Vagina (tissue), 2 donors: ENCODE results near the gene MYL5. TPM values are rescaled to one million over a fixed set of nuclear protein-coding genes. Genes with fewer than 3 reads are reported as not detected.

Experiments used
- DNase-seq, 2 donors: peaks; one replicate each; pipeline ENCODE4 v3.0.0-alpha.2; 2017; ENCODE audit errors: extremely low spot score in 2 of 2
- H3K27ac ChIP-seq: fragments of 200-600 bp; sonication (generic); one replicate; pipeline ENCODE4 v1.5.1; 2019
- H3K27me3 ChIP-seq: fragments of 200-600 bp; sonication (generic); one replicate; pipeline ENCODE4 v1.5.1; 2019
- H3K36me3 ChIP-seq, 2 donors: fragments of 200-600 bp; sonication (generic); one replicate each; pipeline ENCODE4 v1.5.1; 2017 to 2019
- H3K4me1 ChIP-seq: fragments of 200-600 bp; sonication (generic); one replicate; pipeline ENCODE4 v1.5.1; 2019
- H3K4me3 ChIP-seq, 2 donors: fragments of 200-600 bp; sonication (generic); 1 replicate in 1 of 2; 2 replicates in 1 of 2; pipeline ENCODE4 v1.5.1; 2016 to 2019
- H3K9me3 ChIP-seq: fragments of 200-600 bp; sonication (generic); one replicate; pipeline ENCODE4 v1.5.1; 2019
- POLR2A ChIP-seq, 2 donors: fragments of 450-650 bp; IDR thresholded peaks; one replicate each; pipeline ENCODE4 v1.6.1; 2017; ENCODE audit warnings: antibody characterized with exemption in 2 of 2, mild to moderate bottlenecking in 2 of 2, moderate library complexity in 2 of 2
- POLR2AphosphoS5 ChIP-seq, 2 donors: sonication (generic); formaldehyde crosslinking; IDR thresholded peaks; one replicate each; pipeline ENCODE4 v1.9.0; 2017; ENCODE audit warnings: antibody characterized with exemption in 2 of 2, mild to moderate bottlenecking in 2 of 2, low read depth in 1 of 2; ENCODE audit not compliant: insufficient read depth in 1 of 2
- intact Hi-C: fragments of 100-400 bp; cut with DNase I; formaldehyde crosslinking; loops from one replicate; pipeline ENCODE4 v1.15.1; 2023
- total RNA-seq: library from RNA; depleted of rRNA; stranded (reverse); fragments of >200 nt; gene quantifications from one replicate; pipeline ENCODE4 v1.2.3, GENCODE V29; 2016
- TF ChIP-seq, protein P1 (sequence below), 3 experiments: fragments of 450-650 bp in 2 of 3; fragments of 200-600 bp in 1 of 3; sonication (generic) in 1 of 3; IDR thresholded peaks; one replicate each; pipeline ENCODE4 v1.5.1; 2017 to 2019; ENCODE audit warnings: antibody characterized with exemption in 3 of 3, mild to moderate bottlenecking in 2 of 3, moderate library complexity in 2 of 3

The MYL5 gene
- total RNA-seq, 1 donor from 2014 or later: 3.4 TPM

GRCh38 chr4:723751-724530 lies 49.6 kb downstream of the MYL5 start:
- Histone ChIP-seq H3K4me1 (peaks cover 50% of the 10 kb centered on the region), H3K36me3 (peaks cover 0 to 6% of the 10 kb centered on the region in 2 donors), H3K27me3 (no peaks in the 10 kb centered on the region), H3K4me3 (no peak overlapping the region), H3K27ac (no peak overlapping the region), H3K9me3 (no peaks in the 10 kb centered on the region)
- DNase-seq: no peak
- no peak for TF ChIP-seq POLR2AphosphoS5 (IDR thresholded peaks at IDR 0.05; ENCODE audit: insufficient read depth in 1 of 2, low read depth in 1 of 2)
- TF ChIP-seq, protein P1, sequence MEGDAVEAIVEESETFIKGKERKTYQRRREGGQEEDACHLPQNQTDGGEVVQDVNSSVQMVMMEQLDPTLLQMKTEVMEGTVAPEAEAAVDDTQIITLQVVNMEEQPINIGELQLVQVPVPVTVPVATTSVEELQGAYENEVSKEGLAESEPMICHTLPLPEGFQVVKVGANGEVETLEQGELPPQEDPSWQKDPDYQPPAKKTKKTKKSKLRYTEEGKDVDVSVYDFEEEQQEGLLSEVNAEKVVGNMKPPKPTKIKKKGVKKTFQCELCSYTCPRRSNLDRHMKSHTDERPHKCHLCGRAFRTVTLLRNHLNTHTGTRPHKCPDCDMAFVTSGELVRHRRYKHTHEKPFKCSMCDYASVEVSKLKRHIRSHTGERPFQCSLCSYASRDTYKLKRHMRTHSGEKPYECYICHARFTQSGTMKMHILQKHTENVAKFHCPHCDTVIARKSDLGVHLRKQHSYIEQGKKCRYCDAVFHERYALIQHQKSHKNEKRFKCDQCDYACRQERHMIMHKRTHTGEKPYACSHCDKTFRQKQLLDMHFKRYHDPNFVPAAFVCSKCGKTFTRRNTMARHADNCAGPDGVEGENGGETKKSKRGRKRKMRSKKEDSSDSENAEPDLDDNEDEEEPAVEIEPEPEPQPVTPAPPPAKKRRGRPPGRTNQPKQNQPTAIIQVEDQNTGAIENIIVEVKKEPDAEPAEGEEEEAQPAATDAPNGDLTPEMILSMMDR (IDR thresholded peaks at IDR 0.05): no peak
- no peak for TF ChIP-seq POLR2A (IDR thresholded peaks at IDR 0.05)
- intact Hi-C loops: no loop called here

GRCh38 chr4:725391-726234 lies 51.3 kb downstream of the MYL5 start:
- Histone ChIP-seq H3K27me3 (no peaks in the 10 kb centered on the region), H3K4me3 (no peak overlapping the region), H3K4me1 (peaks cover 40% of the 10 kb centered on the region), H3K27ac (peak overlapping the region; percentile 22), H3K36me3 (peaks cover 0 to 10% of the 10 kb centered on the region in 2 donors), H3K9me3 (no peaks in the 10 kb centered on the region)
- intact Hi-C loops: no loop called here
- TF ChIP-seq POLR2A (IDR thresholded peaks at IDR 0.05): no peak
- TF ChIP-seq POLR2AphosphoS5 (IDR thresholded peaks at IDR 0.05; ENCODE audit: insufficient read depth in 1 of 2, low read depth in 1 of 2): peak in 1 of 2 donors; percentile 7
- TF ChIP-seq, protein P1 (IDR thresholded peaks at IDR 0.05): no peak
- no peak for DNase-seq

DNA sequence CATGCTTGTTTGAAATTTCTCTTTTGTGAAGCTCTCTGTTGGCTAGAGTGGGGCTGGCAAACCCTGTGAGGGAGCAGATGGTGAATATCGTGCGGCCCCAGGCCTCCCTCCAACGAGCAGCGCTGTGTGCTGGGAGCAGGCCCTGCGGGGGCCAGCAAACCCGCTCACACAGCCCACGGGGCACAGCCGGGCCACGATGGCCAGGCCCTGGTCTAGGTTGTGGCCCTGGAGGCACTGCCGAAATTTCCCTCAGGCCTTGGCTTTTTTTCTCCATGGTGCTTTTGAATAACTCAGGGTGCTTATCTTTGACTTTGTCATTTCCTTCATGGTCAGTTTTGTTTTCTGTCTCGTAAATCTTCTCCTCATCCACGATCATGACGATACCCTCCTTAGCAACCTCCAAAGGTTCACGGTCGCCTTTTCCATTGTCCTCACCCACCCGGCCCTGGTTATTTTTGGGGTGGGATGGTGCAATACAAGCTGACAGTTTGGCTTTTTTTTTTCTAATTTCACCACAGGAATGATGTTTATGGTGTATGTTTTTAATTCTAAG lies 52.0 kb downstream of the MYL5 start:
- H3K36me3 ChIP-seq: peaks cover 0 to 16% of the 10 kb centered on the region in 2 donors
- no peaks in the 10 kb centered on the region for H3K27me3 ChIP-seq
- TF ChIP-seq POLR2A (IDR thresholded peaks at IDR 0.05): no peak
- no peak for TF ChIP-seq POLR2AphosphoS5 (IDR thresholded peaks at IDR 0.05; ENCODE audit: insufficient read depth in 1 of 2, low read depth in 1 of 2)
- TF ChIP-seq, protein P1 (IDR thresholded peaks at IDR 0.05): no peak
- no peaks in the 10 kb centered on the region for H3K9me3 ChIP-seq
- no peak for DNase-seq
- peak overlapping the region; percentile 22 for H3K27ac ChIP-seq
- intact Hi-C loops: no loop called here
- H3K4me1 ChIP-seq: peaks cover 33% of the 10 kb centered on the region
- H3K4me3 ChIP-seq: no peak overlapping the region

DNA sequence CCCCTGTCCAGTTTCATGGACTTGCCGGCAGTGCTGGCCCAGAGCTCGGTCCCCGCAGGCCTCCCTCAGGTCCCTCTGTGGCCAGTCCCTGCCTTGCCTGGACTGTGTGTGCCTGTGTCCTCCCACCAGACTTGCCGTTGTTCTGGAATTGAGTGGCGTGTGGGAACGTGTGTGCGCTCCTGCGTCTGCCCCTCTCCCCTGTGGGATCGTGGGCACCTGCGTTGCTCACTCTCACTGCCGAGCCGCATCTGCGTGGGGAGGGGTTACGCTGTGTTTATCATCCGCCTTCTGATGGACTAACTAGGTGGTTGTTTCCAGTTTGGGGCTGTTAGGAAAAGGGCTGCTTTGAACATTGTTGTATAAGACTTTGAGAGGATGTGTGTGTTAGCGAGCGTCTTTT lies 52.5 kb downstream of the MYL5 start:
- DNase-seq: no peak
- no peaks in the 10 kb centered on the region for H3K9me3 ChIP-seq
- peaks cover 0 to 16% of the 10 kb centered on the region in 2 donors for H3K36me3 ChIP-seq
- intact Hi-C loops: no loop called here
- H3K27me3 ChIP-seq: no peaks in the 10 kb centered on the region
- no peak overlapping the region for H3K4me3 ChIP-seq
- TF ChIP-seq POLR2A (IDR thresholded peaks at IDR 0.05) (no peak), POLR2AphosphoS5 (IDR thresholded peaks at IDR 0.05; ENCODE audit: insufficient read depth in 1 of 2, low read depth in 1 of 2) (peak in 1 of 2 donors; percentile 25)
- peaks cover 28% of the 10 kb centered on the region for H3K4me1 ChIP-seq
- H3K27ac ChIP-seq: peak overlapping the region; percentile 22

DNA sequence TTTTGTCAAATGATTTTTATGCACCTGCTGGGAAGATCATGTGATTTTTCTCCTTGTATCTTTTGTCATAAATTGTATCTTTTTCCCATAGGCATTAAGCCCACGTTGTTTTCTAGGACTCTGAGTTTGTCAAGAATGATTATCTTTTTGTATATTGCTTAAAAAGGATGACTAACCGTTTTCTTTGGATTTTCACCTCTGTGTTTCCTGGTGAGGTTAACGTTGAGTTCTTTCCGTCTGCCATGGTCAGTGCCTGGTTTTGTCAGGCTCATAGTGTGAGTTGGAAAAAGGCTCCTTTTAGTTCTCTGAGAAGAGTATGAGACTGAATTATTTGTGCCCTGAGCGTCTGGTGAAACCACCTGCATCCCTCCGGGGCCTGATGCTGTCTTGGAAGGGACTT lies 53.2 kb downstream of the MYL5 start:
- no peak for DNase-seq
- no peaks in the 10 kb centered on the region for H3K9me3 ChIP-seq
- peaks cover 24% of the 10 kb centered on the region for H3K4me1 ChIP-seq
- no peaks in the 10 kb centered on the region for H3K27me3 ChIP-seq
- intact Hi-C loops: no loop called here
- no peak overlapping the region for H3K4me3 ChIP-seq
- no peak overlapping the region for H3K27ac ChIP-seq
- TF ChIP-seq POLR2A (IDR thresholded peaks at IDR 0.05) (no peak), POLR2AphosphoS5 (IDR thresholded peaks at IDR 0.05; ENCODE audit: insufficient read depth in 1 of 2, low read depth in 1 of 2) (no peak)
- TF ChIP-seq, protein P1 (IDR thresholded peaks at IDR 0.05): no peak
- peaks cover 0 to 21% of the 10 kb centered on the region in 2 donors for H3K36me3 ChIP-seq
